Activated effector memory CD4-positive, alpha-beta T cell treated with anti-CD3 and anti-CD28 coated beads, Interleukin-2, amount 50 U/mL, for 16 hours (primary cell): ENCODE results near the gene KANK3.
A peak's percentile ranks its signal among the peaks of the same experiment; 100 is the strongest.
"Not testable (repeated sequence)": the region's sequence is repeated elsewhere in the genome, so short reads cannot be mapped to it uniquely, and the experiment has no call there.

Source experiments
- DNase-seq: peaks from one replicate; pipeline ENCODE4 v3.0.0-alpha.2; 2020

KANK3 gene

DNA sequence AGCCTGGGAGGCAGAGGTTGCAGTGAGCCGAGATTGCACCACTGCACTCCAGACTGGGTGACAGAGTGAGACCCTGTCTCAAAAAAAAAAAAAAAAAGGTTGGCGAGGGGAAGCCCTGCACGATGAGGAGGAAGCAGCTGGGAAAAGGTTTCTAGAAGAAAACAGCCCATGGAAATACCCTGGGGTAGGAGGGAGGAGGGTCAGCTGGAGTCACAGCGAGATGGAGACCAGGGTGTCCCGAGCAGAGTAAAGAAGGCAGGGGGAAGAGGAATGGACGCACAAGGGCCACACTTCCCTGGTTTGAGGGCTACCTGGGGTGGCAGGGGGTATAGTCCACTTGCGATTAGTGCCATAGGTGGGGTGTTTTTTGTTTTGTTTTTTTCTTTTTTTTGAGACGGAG lies 6.4 kb downstream of the KANK3 start:
- DNase-seq = no peak

DNA sequence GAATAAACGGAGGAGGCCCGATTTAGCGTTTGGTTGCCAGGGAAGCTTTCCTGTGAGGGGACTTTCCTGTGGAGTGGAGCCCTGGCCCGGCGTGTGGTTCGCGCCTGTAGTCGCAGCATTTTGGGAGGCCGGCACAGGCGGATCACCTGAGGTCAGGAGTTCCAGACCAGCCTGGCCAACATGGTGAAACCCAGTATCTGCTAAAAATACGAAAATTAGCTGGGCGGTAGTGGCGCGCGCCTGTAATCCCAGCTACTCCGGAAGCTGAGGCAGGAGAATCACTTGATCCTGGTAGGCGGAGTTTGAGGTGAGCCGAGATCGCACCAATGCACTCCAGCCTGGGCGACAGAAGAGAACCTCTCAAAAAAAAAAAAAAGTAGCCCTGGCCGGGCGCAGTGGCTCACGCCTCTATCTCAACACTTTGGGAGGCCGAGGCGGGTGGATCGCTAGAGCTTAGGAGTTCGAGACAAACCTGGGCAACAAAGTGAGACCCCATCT lies 6.9 kb downstream of the KANK3 start:
- no peak for DNase-seq

DNA sequence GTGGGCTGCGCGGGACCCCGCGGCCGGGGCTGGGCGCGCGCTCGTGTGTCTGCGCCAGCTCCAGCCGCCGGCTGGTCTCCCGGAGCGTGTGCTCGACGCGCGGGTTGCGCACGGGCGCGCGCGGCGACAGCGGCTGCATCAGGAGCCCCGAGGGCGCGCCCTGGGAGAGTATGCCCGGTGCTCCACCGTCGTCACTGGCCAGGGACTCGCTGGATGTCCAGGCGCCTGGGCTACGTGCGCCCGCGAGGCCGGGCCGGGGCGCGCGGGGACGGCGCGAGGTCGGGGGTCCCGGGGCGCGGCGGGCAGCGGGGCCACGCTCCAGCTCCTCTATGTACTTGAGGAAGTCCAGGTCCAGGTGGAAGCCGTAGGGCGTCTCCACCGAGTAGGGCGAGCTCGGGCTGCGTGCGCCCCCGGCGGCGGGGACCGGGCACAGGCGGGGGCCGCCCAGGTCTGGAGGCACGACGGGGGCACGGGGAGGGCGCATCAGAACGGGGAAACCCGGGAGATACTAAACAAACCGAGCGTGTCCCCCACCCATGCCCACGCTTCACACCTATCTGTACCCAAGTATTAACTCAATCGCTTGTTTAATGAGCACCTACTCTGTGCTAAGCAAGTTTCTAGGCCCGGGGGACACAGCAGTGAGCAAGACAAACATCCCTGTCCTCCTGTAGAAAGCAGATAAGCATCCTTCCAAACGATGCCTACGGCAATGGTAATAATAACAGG lies 7.6 kb downstream of the KANK3 start:
- DNase-seq = peak; percentile 74

DNA sequence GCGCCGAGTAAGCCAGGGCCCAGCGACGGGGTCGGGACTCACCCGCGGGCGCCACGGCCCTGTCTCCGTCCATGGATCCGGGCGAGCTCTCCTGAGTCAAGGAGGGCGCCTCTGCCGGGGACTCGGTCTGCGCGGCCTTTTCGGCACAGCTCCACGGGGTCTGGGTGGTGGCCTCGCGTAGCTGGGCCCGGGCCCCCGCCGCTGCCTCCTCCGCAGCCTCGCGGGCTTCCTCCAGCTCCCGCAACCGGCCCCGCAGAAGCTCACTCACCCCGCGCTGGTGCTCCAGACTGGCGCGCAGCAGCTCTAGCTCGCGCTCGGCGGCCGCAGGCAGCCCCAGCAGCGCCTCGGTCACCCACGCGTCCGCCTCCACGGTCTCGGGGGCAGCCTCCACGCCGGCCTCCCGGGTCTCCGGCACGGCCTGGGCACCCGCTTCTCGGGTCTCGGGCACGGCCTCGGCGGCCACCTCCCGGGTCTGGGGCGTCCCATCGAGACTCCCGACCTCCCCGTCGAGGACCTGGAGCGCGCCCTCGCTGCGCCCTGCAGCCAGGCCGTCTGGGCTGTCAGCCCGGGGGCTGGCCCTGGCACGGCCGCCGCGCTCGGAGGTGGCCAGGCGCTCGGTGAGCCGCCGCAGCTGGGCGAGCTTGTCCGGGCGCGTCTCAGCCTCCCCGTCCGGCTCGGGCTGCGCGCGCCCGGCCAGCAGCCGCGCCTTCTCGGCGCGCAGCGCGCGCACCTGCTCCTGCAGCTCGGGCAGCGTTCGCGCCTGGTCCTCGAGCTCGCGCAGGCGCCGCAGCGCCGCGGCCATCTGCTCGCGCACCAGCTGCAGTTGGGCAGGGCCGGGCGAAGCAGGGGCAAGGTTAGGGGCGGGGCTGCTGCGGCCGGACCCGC lies 8.4 kb downstream of the KANK3 start:
- DNase-seq = peak; percentile 70

DNA sequence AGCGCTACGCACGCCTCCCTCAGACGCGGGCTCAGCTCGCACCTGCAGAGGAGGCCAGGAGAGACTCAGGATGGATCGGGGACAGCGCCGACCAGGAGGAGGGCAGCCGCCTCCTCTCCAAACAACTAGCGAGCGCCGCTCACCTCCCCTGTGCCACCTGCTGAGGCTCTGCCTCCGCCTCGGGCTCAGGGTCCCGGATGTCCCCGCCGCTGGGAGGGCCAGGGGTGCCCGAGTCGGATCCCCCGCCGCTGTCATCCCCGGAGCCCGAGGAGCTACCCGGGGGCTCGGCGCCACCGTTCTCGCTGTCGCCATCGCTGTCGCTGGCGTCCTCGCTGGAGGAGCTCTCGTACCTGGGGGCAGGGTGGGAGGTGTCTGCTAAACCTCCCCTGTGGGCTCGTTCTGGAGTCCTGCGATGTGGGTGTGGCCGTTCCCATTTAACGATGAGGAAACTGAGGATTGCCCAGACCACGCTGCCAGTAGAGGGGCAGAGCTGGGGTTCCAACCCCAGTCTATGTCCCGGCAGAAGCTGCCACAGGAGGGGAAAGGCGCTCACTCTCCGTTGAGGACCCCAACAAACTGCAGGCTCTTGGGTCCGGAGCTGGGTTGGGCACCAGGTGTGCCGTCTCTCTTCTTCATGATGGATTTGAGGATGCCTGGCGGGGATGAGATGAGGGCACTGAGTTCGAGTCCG lies 9.2 kb downstream of the KANK3 start:
- DNase-seq = no peak

DNA sequence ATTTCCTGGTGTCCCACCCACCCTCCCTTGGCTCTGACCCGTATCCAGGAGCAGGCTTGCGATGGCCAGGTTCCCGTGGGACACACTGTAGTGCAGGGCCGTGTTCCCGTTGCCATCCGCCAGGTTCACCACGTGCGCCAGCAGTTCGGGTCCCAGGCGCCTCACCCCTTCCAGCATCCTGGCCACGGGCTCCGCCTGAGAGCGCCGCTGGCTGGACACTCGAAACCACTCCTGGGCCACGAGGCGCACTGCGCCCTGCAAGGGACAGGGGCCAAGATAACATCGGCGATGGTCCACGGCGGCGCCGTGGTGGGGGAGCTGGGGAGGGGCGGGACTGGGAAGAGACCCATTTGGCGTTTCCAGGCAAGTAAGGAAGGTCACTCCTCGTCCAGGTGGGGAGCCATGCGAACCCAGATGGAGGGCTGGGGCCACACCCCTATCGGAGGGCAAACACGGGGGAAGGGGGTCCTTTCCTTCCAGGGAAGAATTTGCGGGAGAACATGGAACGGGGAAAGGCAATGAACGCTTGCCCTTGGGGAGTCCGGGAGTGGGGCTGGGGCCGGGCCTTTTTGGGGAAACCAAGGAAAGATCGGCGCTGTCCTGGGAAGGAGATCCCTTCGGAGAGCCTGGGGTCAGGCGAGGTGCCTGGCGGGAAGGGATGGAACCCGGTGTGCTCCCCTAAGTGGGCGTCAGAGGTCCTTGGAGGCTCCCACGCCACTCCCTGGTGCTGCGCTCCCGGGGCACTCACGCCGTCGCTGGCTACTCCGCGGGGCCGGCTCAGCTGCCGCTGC lies 9.9 kb downstream of the KANK3 start:
- DNase-seq = no peak

DNA sequence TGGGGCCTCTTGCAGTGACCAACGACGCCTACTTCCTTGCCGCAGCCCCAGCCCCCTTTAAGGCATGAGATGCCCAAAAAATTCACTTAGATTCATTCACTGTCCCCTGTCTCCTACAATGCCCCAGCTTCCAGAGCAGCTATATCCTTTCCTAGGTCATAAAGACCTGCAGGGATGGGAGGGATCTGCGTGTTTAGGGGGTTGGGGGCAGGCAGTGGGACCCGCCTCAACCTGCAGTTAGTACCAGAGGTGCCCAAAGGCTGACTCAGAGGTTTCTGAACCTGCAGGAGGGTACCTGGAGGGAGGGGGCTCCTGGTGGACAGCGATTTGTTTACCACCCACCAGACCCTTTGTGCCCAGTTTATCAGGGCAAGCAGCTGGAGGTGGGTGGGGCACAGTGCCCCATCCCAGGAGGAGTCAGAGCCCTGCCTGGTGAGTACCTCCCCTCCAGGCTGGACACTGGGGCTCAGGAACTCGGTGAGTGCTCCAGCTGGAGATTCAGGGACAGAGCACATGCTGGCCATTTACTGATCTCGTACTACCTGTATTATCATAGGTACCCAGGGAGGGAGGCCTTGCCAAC lies 11.7 kb downstream of the KANK3 start:
- no peak for DNase-seq

DNA sequence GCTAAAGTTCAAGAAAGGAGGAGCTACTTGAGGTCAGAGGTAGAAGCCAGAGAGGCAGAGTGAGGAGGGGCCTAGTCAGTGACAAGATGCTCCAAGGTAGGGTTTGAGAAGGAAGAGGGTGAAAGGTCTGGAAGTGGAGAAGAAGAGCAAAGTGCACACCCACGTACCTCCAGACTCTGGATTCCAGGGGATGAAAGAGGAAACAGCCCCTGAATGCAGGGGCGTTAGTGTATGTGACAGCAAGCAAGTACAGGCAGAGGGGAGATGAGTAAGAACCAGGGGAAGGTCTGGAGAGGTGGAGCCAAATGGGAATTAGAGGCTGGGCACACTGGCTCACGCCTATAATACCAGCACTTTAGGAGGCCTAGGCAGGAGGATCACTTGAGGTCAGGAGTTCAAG lies 13.1 kb downstream of the KANK3 start:
- DNase-seq = no peak

DNA sequence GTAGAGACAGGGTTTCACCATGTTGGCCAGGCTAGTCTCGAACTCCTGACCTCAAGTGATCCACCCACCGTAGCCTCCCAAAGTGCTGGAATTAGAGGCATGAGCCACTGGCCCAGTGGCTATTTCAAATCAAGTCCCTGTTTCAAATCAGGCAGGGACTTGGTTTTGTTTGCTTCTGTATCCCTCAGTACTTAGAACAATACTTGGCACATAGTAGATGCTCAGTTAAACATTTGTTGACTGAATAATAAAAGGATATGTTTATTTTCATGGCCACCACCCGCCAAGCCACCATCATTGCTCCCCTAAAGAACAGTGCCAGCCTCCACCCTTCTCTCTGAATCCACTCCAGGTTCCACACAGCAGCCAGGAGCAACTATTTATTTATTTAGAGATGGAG lies 17.6 kb downstream of the KANK3 start:
- DNase-seq = no peak

DNA sequence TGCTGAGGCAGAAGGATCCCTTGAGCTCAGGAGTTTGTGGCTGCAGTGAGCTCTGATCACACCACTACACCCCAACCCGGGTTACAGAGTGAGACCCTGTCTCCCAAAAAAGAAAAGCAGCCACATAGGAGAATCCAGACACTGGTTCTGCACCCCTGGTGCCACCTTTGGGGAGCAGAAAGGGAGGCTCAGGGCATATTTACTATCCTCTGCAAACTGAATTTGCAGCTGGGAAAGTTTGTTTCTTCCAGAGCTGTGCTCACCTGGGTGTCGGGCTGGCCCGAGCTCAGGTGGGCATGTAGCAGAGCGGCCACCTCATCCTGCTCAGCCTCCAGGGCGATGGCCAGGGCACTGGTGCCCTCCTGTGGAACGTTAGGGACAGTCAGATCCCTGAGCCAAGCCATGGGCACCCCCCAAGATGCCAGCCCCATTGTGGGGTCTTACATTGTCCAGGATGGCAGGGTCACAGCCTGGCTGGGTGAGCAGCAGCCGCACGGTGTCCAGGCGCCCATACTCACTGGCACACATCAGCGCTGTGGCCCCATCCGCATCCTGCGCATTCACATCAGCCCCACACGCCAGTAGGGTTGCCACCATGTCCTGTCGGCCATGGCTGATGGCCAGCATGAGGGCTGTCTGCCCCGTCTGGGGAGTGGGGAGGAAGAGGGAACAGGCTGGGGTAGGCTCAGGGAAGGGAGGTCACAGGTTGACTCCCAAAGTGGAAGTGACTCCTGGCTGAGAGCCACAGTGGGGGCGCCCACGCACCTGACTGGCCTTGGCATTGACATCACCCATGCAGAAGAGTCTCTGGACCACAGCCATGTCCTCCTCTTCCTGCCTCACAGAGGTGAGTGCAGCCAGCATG lies 18.6 kb downstream of the KANK3 start:
- no peak for DNase-seq

DNA sequence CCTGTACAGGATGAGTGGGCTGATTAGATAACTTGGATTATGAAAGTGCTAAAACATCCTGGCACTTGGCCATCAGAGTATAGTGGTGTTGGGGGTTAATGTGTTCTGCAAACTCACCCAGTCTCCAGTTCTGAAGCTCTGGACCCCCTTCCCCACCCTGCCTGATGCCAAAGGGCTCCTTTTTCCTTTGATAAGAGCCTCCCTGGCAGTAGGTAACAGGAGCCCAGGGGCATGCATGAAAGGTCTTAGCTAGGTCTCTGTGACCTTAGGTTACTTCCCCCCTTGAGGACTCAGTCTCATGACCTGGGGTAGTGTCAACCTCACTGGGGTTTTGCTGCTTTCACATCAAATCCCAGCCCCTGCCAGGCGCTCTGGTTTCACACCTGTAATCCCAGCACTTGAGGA lies 19.3 kb downstream of the KANK3 start:
- DNase-seq = no peak

DNA sequence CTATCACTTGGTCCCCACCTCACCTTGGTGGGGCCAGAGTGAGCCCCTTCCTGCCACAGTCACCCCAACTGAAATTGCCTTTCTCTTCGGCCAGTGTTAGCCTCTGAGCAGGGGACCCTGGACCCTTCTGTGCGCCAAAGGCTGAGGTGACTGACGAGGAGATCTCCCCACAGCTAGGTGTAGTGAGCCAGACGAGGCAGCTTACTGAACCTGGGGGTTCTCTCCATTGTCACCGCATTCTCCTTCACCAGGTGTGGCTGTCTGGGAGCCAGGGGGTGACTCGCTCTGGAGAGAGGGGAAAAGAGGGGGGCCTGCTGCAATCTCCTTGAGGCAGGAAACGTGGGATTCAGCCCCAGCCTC lies 20.4 kb downstream of the KANK3 start:
- DNase-seq = no peak

DNA sequence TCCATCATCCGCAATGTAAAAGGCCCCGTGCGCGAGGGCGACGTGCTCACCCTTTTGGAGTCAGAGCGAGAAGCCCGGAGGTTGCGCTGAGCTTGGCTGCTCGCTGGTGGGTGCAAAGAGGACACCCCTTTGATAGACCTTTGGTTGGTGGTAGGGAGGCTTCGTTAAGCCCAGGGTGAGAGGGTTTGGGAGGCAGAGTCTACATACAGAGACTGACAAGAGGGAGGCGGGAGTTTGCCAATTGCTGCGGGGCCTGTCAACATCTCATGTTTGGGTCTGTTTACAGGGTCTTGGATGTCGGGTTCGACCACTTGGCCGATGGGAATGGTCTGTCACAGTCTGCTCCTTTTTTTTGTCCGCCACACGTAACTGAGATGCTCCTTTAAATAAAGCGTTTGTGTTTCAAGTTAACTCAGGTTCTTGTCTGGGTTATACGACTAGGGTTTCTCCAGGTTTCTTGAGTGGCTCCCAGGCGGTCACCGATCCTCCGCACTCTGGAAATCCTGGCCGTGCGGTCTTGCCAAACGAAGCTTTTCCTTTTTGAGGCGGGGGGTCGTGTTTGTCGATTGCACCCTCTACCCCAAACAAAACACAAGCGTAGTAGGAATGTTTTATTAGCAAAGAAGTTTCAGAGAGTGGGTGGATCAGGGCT lies 20.9 kb downstream of the KANK3 start:
- no peak for DNase-seq

DNA sequence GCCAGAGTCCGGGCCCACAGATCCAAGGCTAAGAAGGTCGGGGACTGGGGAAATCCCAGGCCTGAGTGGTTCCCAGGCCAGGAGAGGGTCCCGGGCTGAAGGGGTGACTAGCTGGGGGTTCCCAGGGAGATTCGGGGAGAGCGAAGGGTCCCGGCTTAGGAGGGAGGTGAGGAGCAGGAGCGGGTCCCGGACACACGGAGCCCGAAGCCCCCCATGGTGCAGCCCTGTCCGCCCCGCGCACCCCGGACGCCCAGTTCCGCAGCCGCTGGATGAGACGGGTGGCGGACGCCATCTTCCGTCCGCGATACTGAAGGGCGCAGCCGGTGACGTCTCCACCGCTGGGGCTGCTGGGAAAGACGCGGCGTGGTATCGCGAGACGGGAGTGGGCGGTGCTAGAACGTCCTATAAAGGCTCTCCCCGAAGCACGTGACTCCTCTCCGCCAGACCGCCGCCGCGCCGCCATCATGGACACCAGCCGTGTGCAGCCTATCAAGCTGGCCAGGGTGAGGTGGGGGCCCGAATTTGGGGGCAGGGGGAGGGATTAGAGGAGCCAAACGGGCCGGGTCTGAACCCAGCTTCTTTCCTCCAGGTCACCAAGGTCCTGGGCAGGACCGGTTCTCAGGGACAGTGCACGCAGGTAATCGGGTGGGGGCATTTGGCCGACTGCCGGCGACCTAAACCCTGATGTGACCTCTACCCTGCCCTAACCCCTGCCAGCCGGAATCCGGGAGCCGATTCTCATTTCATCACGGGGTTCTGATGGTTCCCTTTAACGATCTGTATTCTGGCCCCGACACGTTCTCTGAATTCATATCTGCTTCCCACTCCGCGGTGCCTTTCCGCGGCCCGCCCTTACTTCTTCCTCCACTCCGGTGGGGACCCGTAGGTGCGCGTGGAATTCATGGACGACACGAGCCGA lies 21.7 kb downstream of the KANK3 start, which contains the start of the genes NDUFA7 and RPS28:
NDUFA7 (minus strand) TSS at position 309 of the 919 bp plus-strand sequence; CDS start at position 292, 17 bp downstream.
RPS28 (plus strand) TSS at position 430 of the 919 bp plus-strand sequence; CDS start at position 465, 35 bp downstream.
- peak; percentile 99 for DNase-seq

DNA sequence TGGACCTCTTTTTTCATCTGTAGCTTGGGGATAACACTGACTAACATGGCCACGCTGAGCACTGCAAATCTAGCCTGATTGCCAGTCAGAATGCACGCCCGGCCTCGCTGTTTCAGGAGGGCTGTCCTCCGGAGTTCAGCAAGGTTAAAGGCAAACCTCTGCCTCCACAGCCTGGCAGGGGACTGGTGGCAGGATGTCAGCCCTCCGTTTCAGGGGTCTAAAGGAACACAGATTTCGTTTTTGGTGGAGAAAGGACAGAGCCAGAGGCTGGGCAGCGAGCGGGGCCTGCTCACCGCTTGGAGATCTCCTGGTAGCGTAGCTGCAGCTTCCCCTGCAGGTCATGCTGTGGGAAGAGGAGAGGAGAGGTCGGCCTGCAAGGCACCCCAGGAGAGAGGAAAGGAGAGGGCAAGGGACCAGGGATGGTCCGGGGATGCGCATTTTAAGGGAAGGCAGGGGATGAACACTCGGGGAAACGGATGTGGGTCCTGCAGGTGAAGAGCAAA lies 22.4 kb downstream of the KANK3 start:
- no peak for DNase-seq

DNA sequence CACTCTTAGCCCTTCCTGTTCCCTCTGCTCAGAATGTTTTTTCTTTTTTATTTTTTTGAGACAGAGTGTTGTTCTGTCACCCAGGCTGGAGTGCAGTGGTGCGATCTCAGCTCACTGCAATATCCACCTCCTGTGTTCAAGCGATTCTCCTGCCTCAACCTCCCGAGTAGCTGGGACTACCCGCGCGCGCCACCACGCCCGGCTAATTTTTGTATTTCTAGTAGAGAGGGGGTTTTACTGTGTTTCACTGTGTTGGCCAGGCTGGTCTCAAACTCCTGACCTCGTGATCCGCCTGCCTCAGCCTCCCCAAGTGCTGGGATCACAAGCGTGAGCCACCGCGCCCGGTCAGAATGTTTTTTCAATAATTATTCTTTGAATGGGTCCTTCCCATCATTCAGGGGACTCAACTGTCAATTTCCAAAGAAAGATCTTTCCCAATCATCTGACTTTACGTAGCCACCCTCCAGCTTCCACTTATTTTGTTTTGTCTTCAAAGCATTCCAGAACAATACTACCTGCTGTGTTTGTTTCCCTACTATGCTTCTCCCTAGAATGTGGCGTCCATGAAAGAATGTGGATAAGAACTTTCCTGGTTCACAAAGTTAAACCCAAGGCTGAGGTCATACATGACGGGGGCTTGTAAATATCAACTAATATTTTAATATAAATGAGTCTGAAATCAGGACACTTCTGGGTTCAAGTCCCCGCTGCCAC lies 23.1 kb downstream of the KANK3 start:
- no peak for DNase-seq

DNA sequence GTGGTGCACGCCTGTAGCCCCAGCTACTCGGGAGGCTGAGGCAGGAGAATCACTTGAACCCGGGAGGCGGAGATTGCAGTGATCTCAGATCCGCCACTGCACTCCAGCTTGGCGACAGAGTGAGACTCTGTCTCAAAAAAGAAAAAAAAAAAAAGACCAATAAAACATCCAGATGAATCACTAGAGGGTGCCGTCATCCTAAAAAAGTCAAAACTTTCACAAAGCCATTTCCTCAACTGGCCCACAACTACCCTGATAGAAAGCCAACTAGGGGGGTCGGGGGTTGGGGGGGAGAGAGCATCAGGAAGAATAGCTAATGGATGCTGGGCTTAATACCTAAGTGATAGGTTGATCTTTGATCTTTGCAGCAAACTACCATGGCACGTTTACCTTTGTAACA lies 24.2 kb downstream of the KANK3 start:
- DNase-seq = not testable (repeated sequence)

DNA sequence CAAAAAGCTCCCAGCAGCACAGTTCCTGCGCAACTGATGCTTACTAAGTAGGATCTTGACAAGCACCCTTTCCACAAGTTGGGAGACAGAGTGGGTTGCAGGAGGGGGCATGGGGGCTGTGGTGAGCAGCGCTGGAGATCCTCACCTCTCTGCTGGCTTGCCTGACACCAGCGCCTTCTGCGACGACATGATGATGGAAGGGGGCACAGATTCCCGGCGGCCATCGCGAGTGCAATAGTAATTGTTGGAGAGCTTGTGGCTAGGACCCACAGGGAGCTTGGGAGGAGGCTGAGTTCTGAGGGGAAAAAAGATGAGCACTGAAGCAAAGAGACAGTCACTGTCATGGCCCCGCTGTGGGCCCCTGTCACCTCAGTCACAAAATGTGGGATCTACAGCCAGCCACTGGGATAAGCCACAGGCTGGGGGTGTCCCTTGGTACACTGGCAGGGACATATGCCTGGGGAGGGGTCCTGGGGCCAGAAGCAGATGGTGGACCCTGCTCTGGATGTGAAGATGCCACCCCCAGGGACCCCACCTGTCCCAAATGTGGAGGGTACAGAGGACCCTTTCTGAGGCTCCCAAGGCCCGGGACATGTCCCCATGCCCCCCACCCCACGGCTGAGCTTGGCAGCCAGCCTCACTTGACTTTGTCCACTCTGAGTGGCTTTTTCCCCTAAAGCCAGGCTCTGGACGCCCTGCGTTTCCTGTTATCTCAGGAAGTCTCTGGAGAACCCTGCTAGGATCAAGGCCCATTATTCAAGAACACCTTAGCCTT lies 26.5 kb downstream of the KANK3 start:
- DNase-seq = no peak
